Stimulated activated CD8-positive, alpha-beta memory T cell treated with anti-CD3 and anti-CD28 coated beads, Interleukin-4, amount 100 ng/mL, for 48 hours (primary cell): ENCODE data around the gene CD300H.

Source experiments
- DNase-seq: peaks from one replicate; pipeline ENCODE4 v3.0.0-alpha.2; 2020

Gene CD300H

GRCh38 chr17:74567397-74567796, at the start of gene CD300H:
CD300H (minus strand) TSS chr17:74567509.
- DNase-seq, result no peak

- no peak for DNase-seq
These were observed 49.4 kb upstream of the CD300H start for GRCh38 chr17:74616696-74617095.

- no peak for DNase-seq
These were observed 44.7 kb upstream of the CD300H start for GRCh38 chr17:74612046-74612445.

- DNase-seq, result no peak
These were observed 42.8 kb upstream of the CD300H start for GRCh38 chr17:74610108-74610507.

GRCh38 chr17:74608511-74608910, 41.2 kb upstream of the CD300H start:
- no peak for DNase-seq

GRCh38 chr17:74607221-74607620, 39.9 kb upstream of the CD300H start:
- no peak for DNase-seq

GRCh38 chr17:74606050-74606449, 38.7 kb upstream of the CD300H start:
- no peak for DNase-seq

GRCh38 chr17:74605361-74605760, 38.1 kb upstream of the CD300H start:
- DNase-seq, result no peak

GRCh38 chr17:74604761-74605160, 37.5 kb upstream of the CD300H start:
- DNase-seq, result no peak

- DNase-seq, result no peak
These were observed 36.9 kb upstream of the CD300H start for GRCh38 chr17:74604200-74604599.

GRCh38 chr17:74603746-74604145, 36.4 kb upstream of the CD300H start:
- no peak for DNase-seq

- DNase-seq, result no peak
These were observed 35.8 kb upstream of the CD300H start for GRCh38 chr17:74603037-74603635.

GRCh38 chr17:74601944-74602572, 34.7 kb upstream of the CD300H start:
- peak; percentile 60 for DNase-seq

- DNase-seq, result no peak
These were observed 32.2 kb upstream of the CD300H start for GRCh38 chr17:74599448-74599939.

GRCh38 chr17:74599023-74599399, 31.7 kb upstream of the CD300H start:
- DNase-seq, result no peak

GRCh38 chr17:74598346-74599022, 31.2 kb upstream of the CD300H start:
- DNase-seq, result no peak

GRCh38 chr17:74597069-74597790, 29.9 kb upstream of the CD300H start:
- no peak for DNase-seq

GRCh38 chr17:74595037-74595750, 27.9 kb upstream of the CD300H start:
- no peak for DNase-seq

GRCh38 chr17:74592087-74592990, 25.0 kb upstream of the CD300H start, which contains the start of gene CD300LD:
CD300LD (minus strand) TSS chr17:74592283; CDS start chr17:74592202, 81 bp downstream.
- DNase-seq, result no peak

GRCh38 chr17:74591503-74591902, 24.2 kb upstream of the CD300H start:
- no peak for DNase-seq

GRCh38 chr17:74585711-74586110, 18.4 kb upstream of the CD300H start:
- no peak for DNase-seq
